Lung (tissue), 12 donors: Measurements from ENCODE around the gene DUSP22. TPM values are rescaled to one million over a fixed set of nuclear protein-coding genes. Genes with fewer than 3 reads are reported as not detected.

Experiments
- ATAC-seq: fragments of 200-7000 bp; cut with Tn5 transposase; one replicate; pipeline ENCODE4 v1.9.1; 2020; ENCODE audit warnings: moderate number of reproducible peaks; ENCODE audit not compliant: insufficient read depth, low FRiP score
- DNase-seq, 3 donors: peaks; one replicate each; pipeline ENCODE4 v3.0.0-alpha.2; 2013 to 2017
- H3K27ac ChIP-seq, 2 donors: one replicate each; pipeline ENCODE4 v1.5.1; 2013; ENCODE audit warnings: mild to moderate bottlenecking in 2 of 2, moderate library complexity in 2 of 2, control low read depth in 1 of 2, inconsistent platforms in 1 of 2, low read depth in 1 of 2, low read length in 1 of 2
- H3K27me3 ChIP-seq, 3 donors: one replicate each; pipeline ENCODE4 v1.5.1; 2013; ENCODE audit warnings: low read length in 2 of 3; ENCODE audit not compliant: control insufficient read depth in 3 of 3, insufficient read depth in 3 of 3
- H3K36me3 ChIP-seq, 4 donors: one replicate each; pipeline ENCODE4 v1.5.1; 2013; ENCODE audit warnings: low read length in 4 of 4, mild to moderate bottlenecking in 1 of 4, moderate library complexity in 1 of 4; ENCODE audit not compliant: control insufficient read depth in 4 of 4, insufficient read depth in 4 of 4
- H3K4me1 ChIP-seq, 5 donors: one replicate each; pipeline ENCODE4 v1.5.1; 2013; ENCODE audit warnings: low read length in 5 of 5, mild to moderate bottlenecking in 2 of 5, moderate library complexity in 1 of 5; ENCODE audit not compliant: control insufficient read depth in 5 of 5, insufficient read depth in 5 of 5
- H3K4me3 ChIP-seq: one replicate; pipeline ENCODE4 v1.5.1; 2013; ENCODE audit warnings: mild to moderate bottlenecking, control low read depth, moderate library complexity
- H3K9ac ChIP-seq, 2 donors: one replicate each; pipeline ENCODE4 v1.5.1; 2013; ENCODE audit warnings: low read length in 2 of 2, control low read depth in 1 of 2; ENCODE audit not compliant: insufficient read depth in 1 of 2
- H3K9me3 ChIP-seq, 4 donors: one replicate each; pipeline ENCODE4 v1.5.1; 2013; ENCODE audit warnings: low read length in 3 of 4, mild to moderate bottlenecking in 1 of 4, moderate library complexity in 1 of 4; ENCODE audit not compliant: control insufficient read depth in 4 of 4, insufficient read depth in 3 of 4
- WGBS, 2 donors: extraction: QIAGEN DNeasy Blood & Tissue Kit; methylation state at CpG; one replicate each; pipeline ENCODE4 v1.1.7; 2013; 5-methylcytosine and 5-hydroxymethylcytosine counted together
- polyA plus RNA-seq, 2 donors: library from polyadenylated mRNA; stranded (reverse); fragments of 200-250 nt; gene quantifications; one replicate each; pipeline ENCODE4 v1.2.1, GENCODE V29; 2013
- total RNA-seq, 2 donors: library from RNA; depleted of rRNA in 1 of 2; stranded (reverse); fragments of >200 nt in 1 of 2; gene quantifications; one replicate each; pipeline ENCODE4 v1.2.1, GENCODE V29; 2014 to 2021
- TF ChIP-seq, protein P1 (sequence below): IDR thresholded peaks from 2 replicates; pipeline ENCODE4 v1.5.1; 2012; ENCODE audit warnings: mild to moderate bottlenecking; ENCODE audit errors: control extremely low read depth, extremely low read depth
- donor health status: control.
- donor health status: control.
- donor health status: Bipolar disorder and iron deficiency.
- donor health status: healthy.
- donor health status: DM: yes; HTN: yes; CAD: no.

DUSP22 gene
- total and polyA plus RNA-seq, 4 donors: 38.9 to 51.1 (median 43.8) TPM

GRCh38 chr6:347951-348859 is 55.9 kb downstream of the DUSP22 start:
- no peak for DNase-seq
- no peak overlapping the region for H3K9ac ChIP-seq
- H3K4me1 ChIP-seq: peaks cover 0 to 4% (median 0%) of the 10 kb centered on the region in 5 donors
- ATAC-seq: no peak
- peaks cover 0 to 3% (median 0%) of the 10 kb centered on the region in 4 donors for H3K9me3 ChIP-seq
- TF ChIP-seq, protein P1, sequence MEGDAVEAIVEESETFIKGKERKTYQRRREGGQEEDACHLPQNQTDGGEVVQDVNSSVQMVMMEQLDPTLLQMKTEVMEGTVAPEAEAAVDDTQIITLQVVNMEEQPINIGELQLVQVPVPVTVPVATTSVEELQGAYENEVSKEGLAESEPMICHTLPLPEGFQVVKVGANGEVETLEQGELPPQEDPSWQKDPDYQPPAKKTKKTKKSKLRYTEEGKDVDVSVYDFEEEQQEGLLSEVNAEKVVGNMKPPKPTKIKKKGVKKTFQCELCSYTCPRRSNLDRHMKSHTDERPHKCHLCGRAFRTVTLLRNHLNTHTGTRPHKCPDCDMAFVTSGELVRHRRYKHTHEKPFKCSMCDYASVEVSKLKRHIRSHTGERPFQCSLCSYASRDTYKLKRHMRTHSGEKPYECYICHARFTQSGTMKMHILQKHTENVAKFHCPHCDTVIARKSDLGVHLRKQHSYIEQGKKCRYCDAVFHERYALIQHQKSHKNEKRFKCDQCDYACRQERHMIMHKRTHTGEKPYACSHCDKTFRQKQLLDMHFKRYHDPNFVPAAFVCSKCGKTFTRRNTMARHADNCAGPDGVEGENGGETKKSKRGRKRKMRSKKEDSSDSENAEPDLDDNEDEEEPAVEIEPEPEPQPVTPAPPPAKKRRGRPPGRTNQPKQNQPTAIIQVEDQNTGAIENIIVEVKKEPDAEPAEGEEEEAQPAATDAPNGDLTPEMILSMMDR: no peak
- 94% methylated on average over 27 of the region's 27 CpGs for WGBS, 2 donors
- no peak overlapping the region for H3K4me3 ChIP-seq
- H3K27ac ChIP-seq: no peak overlapping the region
- H3K36me3 ChIP-seq: peaks cover 0 to 17% (median 2%) of the 10 kb centered on the region in 4 donors
- H3K27me3 ChIP-seq: no peaks in the 10 kb centered on the region

- Histone ChIP-seq H3K27ac (no peak overlapping the region), H3K36me3 (peaks cover 0 to 17% (median 2%) of the 10 kb centered on the region in 4 donors), H3K27me3 (no peaks in the 10 kb centered on the region), H3K4me3 (no peak overlapping the region), H3K4me1 (peaks cover 0 to 4% (median 0%) of the 10 kb centered on the region in 5 donors), H3K9ac (no peak overlapping the region), H3K9me3 (peaks cover 0 to 3% (median 0%) of the 10 kb centered on the region in 4 donors)
- DNase-seq (no peak), ATAC-seq (no peak)
- TF ChIP-seq, protein P1: no peak
- WGBS, 2 donors: 90 to 92% methylated on average over 21 of the region's 21 CpGs
Measured at GRCh38 chr6:348860-349396, 56.6 kb downstream of the DUSP22 start.

- no peak overlapping the region for H3K9ac ChIP-seq
- ATAC-seq (no peak), DNase-seq (no peak)
- peaks cover 0 to 4% (median 0%) of the 10 kb centered on the region in 5 donors for H3K4me1 ChIP-seq
- peaks cover 0 to 3% (median 0%) of the 10 kb centered on the region in 4 donors for H3K9me3 ChIP-seq
- peaks cover 0 to 17% (median 2%) of the 10 kb centered on the region in 4 donors for H3K36me3 ChIP-seq
- WGBS, 2 donors: 84 to 94% methylated on average over 6 of the region's 6 CpGs
- no peaks in the 10 kb centered on the region for H3K27me3 ChIP-seq
- no peak overlapping the region for H3K4me3 ChIP-seq
- no peak overlapping the region for H3K27ac ChIP-seq
- TF ChIP-seq, protein P1: no peak
Measured at GRCh38 chr6:349491-349921, 57.2 kb downstream of the DUSP22 start.
